Left lobe of liver (tissue), 2 donors: Measurements from ENCODE around the gene CSF3R. TPM values are rescaled to one million over a fixed set of nuclear protein-coding genes. Genes with fewer than 3 reads are reported as not detected.

Experiments
- ATAC-seq: fragments of 200-7000 bp; cut with Tn5 transposase; one replicate; pipeline ENCODE4 v1.9.1; 2020; ENCODE audit warnings: mild to moderate bottlenecking, moderate library complexity
- DNase-seq: peaks from one replicate; pipeline ENCODE4 v3.0.0-alpha.2; 2020; ENCODE audit warnings: low spot score
- total RNA-seq: library from RNA; stranded (reverse); gene quantifications from one replicate; pipeline ENCODE4 v1.2.1, GENCODE V29; 2021
- donor health status: DM: no; HTN: no; CAD: no; lungs with moderate emphysema.
- donor health status: DM: no; HTN: yes; CAD: no.

Gene CSF3R
- total RNA-seq, 1 donor from 2014 or later = 4.3 TPM

DNA sequence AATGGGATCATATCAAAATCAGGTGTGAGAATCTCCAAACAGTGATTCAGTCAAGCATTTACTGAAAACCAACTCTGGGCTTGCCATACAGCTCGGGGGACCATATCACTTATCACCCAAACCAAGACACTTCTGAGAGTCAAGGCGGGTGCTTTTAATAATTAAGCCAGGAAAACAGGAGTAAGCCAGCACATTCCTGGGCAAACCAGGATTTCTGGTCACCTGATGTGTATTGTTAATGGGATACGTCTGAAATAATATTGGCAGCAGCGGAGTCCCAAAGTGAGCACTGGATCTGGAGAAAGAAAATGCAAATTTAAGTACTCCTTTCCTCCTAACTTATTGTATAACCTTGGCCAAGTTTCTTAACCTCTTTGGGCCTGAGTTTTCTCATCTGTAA, 50.1 kb downstream of the CSF3R start:
- DNase-seq (no peak), ATAC-seq (peak; percentile 80)

DNA sequence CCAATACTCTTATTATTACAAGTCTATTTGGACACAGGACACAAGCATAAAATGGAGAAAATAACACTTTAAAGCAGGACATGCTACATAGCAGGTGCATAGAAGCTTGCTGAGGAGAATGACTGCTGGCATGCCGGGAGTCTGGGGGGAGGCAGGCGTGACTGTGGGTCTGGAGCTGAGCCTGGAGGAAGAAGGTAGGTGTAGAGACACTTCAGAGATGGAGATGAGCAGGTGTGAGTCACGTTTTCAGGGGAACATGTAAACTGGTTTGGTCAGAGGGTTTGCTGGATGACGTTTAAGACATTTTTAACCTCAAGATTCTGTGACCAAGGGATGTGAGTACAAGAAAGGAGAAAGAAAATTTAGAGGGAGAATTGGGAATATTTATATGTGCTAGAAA, 56.9 kb downstream of the CSF3R start:
- ATAC-seq (no peak), DNase-seq (no peak)

DNA sequence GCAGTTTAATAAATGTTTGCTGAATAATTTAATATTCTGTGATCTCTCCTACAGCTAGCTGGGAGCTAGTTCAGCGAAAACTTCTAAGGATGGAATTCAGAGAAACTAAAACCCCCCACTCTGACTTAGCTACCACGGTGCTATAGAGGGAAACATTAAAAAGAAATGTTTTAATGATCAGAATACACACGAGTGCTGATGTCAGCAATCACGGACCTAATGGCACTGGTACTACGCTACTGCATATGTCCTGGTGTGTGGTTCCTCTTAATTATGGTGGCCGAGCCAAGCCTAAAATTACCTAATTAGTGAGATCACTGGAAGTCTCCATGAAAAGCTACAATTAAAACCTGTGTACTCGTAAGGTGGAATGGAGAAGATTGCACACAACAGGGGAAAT, 61.1 kb downstream of the CSF3R start:
- no peak for ATAC-seq
- no peak for DNase-seq

DNA sequence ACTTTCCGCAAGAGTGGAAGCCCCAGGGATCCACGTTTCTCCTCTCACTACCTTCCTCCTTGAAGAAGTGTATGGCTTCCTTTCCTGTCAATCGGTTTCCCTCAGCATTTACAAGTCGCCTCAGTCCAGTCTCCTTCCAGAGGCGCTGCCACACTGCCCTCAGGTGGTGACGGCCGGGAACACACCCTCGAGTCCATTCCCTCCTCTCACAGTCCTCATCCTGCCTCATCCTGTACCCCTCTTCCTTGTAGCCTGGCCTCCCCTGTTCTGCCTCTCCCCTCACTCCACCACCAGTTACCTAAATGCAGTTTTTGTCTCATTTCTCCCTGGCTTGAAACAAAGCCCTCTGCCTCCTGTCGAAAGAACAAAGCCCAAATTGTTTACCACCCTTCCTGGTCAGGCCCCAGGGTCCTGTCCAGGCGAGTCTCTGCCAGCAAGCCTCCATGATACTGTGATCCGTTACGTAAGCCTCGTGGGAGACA, 61.8 kb downstream of the CSF3R start:
- ATAC-seq = peak; percentile 100
- DNase-seq = peak; percentile 81

DNA sequence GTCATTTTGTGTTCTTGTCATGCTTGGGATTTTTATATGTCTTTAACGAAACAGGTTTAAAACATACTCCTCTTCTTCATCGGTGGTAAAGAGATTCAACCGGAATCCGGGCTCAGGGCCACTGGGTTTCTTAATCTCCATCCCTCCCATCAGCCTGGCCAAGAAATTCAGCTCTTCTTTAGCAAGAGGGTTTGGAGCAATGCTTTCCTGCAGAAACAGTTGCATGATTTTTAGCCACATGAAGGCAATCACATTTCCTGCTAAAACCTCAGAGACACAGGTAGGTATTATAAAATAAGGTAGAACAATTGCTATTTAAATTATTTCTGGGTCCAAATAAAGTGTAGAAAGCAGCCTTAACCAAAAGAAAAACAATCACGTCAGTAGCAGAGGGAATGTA, 62.3 kb downstream of the CSF3R start:
- ATAC-seq (no peak), DNase-seq (no peak)

DNA sequence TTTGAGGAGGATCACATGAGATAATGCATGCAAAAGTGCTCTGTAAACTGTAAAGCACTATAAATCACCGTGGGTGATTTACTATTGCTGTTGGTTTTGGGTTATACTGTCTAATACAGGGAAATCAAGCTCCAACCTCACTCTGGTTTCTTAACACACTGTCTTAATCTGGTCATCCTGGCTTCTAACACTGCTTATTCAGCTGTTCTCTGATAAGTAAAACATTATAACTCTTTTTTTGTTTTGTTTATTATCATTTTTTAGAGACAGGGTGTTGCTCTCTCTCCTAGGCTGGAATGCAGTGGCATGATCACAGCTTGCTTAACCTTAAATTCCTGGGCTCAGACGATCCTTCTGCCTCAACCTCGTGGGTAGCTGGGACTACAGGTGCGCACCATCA, 63.1 kb downstream of the CSF3R start:
- DNase-seq (no peak), ATAC-seq (no peak)

DNA sequence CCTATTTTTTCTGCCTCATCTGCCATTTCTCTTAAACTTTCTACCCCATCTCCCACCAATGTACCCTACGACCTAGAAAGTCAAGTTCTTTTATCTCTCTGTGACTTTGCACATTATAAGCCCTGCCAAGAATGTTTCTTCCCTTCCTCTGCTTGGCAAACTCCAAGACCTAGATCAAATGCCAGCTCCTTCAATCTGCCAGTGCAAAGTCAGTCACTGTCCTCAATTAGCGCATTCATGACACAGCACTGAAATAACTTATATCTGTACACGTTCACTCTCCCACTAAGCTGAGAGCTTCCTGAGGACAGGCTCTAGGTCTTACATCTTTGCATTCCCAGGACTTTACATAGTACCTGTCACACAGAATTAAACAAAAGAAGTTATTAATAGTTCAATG, 63.6 kb downstream of the CSF3R start:
- no peak for ATAC-seq

DNA sequence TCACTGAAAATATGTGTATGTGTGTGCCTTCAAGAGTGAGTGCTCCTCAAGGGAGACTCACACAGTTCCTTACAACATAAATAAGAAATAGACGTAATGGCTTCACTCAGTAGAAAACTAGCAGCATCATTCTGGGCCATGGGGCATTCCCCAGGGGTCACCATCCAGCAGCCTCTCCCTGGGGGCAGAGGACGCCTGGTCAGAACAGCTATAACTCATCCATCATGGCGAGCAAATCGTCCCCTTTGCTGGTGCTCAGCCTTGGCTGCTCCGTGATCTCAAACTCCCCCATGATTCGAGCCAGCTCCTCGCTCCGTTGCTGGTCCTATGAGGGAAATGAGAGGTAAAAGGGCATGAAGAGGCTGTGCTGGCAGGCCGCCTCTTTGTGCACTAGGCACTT, 64.8 kb downstream of the CSF3R start:
- no peak for ATAC-seq

More for the DNA sequence above, 63.6 kb downstream of the CSF3R start:
- no peak for DNase-seq

More for the DNA sequence above, 64.8 kb downstream of the CSF3R start:
- no peak for DNase-seq

Other genes starting within 250 kb of the CSF3R start
- 1.5 TPM for gene SH3D21, start 176.5 kb downstream of the CSF3R start, total RNA-seq
- gene EVA1B, start 159.3 kb downstream of the CSF3R start, total RNA-seq = 4.8 TPM
- gene STK40, start 97.0 kb downstream of the CSF3R start, total RNA-seq = 31.6 TPM
- gene LSM10, start 85.0 kb downstream of the CSF3R start, total RNA-seq = 20.9 TPM
- gene OSCP1, start 32.5 kb downstream of the CSF3R start, total RNA-seq = 1.2 TPM
- gene MRPS15, start 18.5 kb downstream of the CSF3R start, total RNA-seq = 50.0 TPM